IMR-90 (cell line): ENCODE data around the gene RGSL1.

Experiments used
- CEBPB ChIP-seq: IDR thresholded peaks from 2 replicates; pipeline ENCODE4 v1.6.1; 2012; ENCODE audit warnings: low read depth, low read length, improper control_type of control experiment
- MXI1 ChIP-seq: IDR thresholded peaks from 2 replicates; pipeline ENCODE4 v1.6.1; 2012; ENCODE audit warnings: low read depth, mild to moderate bottlenecking, low read length, moderate library complexity, borderline replicate concordance
- POLR2A ChIP-seq: IDR thresholded peaks from 2 replicates; pipeline ENCODE4 v1.6.1; 2012; ENCODE audit warnings: mild to moderate bottlenecking, low read depth, low read length
- RAD21 ChIP-seq: IDR thresholded peaks from 2 replicates; pipeline ENCODE4 v1.6.1; 2012; ENCODE audit warnings: low read length, improper control_type of control experiment
- RCOR1 ChIP-seq: IDR thresholded peaks from 2 replicates; pipeline ENCODE4 v1.6.1; 2012; ENCODE audit warnings: mild to moderate bottlenecking, low read length, improper control_type of control experiment; ENCODE audit not compliant: insufficient replicate concordance
- RFX5 ChIP-seq: IDR thresholded peaks from 2 replicates; pipeline ENCODE4 v1.8.0; 2012; ENCODE audit warnings: low read depth, mild to moderate bottlenecking, low read length, moderate library complexity
- SMC3 ChIP-seq: fragments of 150-350 bp; IDR thresholded peaks from 2 replicates; pipeline ENCODE4 v1.6.1; 2016; ENCODE audit warnings: low read depth, mild to moderate bottlenecking, antibody characterized with exemption, low read length, moderate library complexity
- TF ChIP-seq, protein P1 (sequence below): conservative IDR thresholded peaks from 2 replicates; pipeline ENCODE4 v1.5.1; 2012; ENCODE audit warnings: mild to moderate bottlenecking, low read depth, low read length, improper control_type of control experiment

DNA sequence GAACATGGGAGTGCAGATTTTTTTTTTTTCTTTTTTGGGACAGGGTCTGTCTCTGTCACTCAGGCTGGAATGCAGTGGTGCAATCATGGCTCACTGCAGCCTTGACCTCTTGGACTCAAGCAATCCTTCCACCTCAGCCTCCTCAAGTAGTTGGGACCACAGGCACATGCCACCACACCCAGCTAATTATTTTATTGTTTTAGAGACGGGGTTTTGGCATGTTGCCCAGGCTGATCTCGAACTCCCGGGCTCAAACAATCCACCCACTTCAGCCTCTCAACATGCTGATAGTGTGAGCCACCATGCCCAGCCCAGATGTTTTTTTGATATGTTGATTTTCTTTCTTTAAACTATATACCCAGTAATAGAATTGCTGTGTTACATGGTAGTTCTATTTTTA lies 57.7 kb downstream of the RGSL1 start:
- no peak for TF ChIP-seq POLR2A
- no peak for TF ChIP-seq RCOR1
- TF ChIP-seq, protein P1, sequence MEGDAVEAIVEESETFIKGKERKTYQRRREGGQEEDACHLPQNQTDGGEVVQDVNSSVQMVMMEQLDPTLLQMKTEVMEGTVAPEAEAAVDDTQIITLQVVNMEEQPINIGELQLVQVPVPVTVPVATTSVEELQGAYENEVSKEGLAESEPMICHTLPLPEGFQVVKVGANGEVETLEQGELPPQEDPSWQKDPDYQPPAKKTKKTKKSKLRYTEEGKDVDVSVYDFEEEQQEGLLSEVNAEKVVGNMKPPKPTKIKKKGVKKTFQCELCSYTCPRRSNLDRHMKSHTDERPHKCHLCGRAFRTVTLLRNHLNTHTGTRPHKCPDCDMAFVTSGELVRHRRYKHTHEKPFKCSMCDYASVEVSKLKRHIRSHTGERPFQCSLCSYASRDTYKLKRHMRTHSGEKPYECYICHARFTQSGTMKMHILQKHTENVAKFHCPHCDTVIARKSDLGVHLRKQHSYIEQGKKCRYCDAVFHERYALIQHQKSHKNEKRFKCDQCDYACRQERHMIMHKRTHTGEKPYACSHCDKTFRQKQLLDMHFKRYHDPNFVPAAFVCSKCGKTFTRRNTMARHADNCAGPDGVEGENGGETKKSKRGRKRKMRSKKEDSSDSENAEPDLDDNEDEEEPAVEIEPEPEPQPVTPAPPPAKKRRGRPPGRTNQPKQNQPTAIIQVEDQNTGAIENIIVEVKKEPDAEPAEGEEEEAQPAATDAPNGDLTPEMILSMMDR: no peak
- no peak for TF ChIP-seq SMC3
- no peak for TF ChIP-seq RFX5
- no peak for TF ChIP-seq RAD21
- no peak for TF ChIP-seq CEBPB
- no peak for TF ChIP-seq MXI1
